Fibroblast of pulmonary artery (primary cell): Measurements from ENCODE around the gene SELENOM.

Experiments
- DNase-seq: peaks from one replicate; pipeline ENCODE4 v3.0.0-alpha.2; 2010; ENCODE audit warnings: low read depth
- H3K4me3 ChIP-seq: replicated peaks from 2 replicates; pipeline ENCODE4 v1.5.1; 2011; ENCODE audit warnings: low read depth, mild to moderate bottlenecking, control low read depth, low read length, moderate library complexity
- CTCF ChIP-seq: IDR thresholded peaks from 2 replicates; pipeline ENCODE4 v1.5.1; 2011; ENCODE audit warnings: mild to moderate bottlenecking, control low read depth, low read length, inconsistent platforms; ENCODE audit errors: missing control alignments

Gene SELENOM

GRCh38 chr22:31087744-31088215, 19.6 kb downstream of the SELENOM start:
- H3K4me3 ChIP-seq: no peak overlapping the region
- TF ChIP-seq CTCF: no peak
- DNase-seq: no peak

- no peak for TF ChIP-seq CTCF
- no peak overlapping the region for H3K4me3 ChIP-seq
- no peak for DNase-seq
Observed at GRCh38 chr22:31086703-31087330, 20.6 kb downstream of the SELENOM start.

- no peak for DNase-seq
- no peak overlapping the region for H3K4me3 ChIP-seq
- no peak for TF ChIP-seq CTCF
Observed at GRCh38 chr22:31085928-31086327, 21.4 kb downstream of the SELENOM start.

GRCh38 chr22:31085493-31085824, 21.9 kb downstream of the SELENOM start:
- peak overlapping the region; percentile 73 for H3K4me3 ChIP-seq
- DNase-seq: peak; percentile 59
- no peak for TF ChIP-seq CTCF

- DNase-seq: peak; percentile 84
- peak; percentile 62 for TF ChIP-seq CTCF
- H3K4me3 ChIP-seq: peak overlapping the region; percentile 73
Observed at GRCh38 chr22:31084811-31085492, 22.4 kb downstream of the SELENOM start.

- peak overlapping the region; percentile 73 for H3K4me3 ChIP-seq
- no peak for DNase-seq
- no peak for TF ChIP-seq CTCF
Observed at GRCh38 chr22:31083923-31084810, 23.2 kb downstream of the SELENOM start.
